Stimulated activated effector memory CD8-positive, alpha-beta T cell treated with anti-CD3 and anti-CD28 coated beads, Interleukin-12 subunit alpha, Interleukin-12 subunit beta, amount 100 ng/mL, for 72 hours (primary cell): Measurements from ENCODE around the gene HCRTR1.
A peak's percentile ranks its signal among the peaks of the same experiment; 100 is the strongest.

ENCODE experiments used
- ATAC-seq: fragments of 150-1000 bp; cut with Tn5 transposase; 2 replicates; pipeline ENCODE4 v1.10.0; 2021
- DNase-seq, 2 donors: peaks; one replicate each; pipeline ENCODE4 v3.0.0; 2021 to 2022; ENCODE audit warnings: low spot score in 2 of 2
- H3K27ac Mint-ChIP-seq: one replicate; pipeline ENCODE4 v1.8.0; 2022; ENCODE audit warnings: mild to moderate bottlenecking, mixed read lengths
- H3K36me3 Mint-ChIP-seq: one replicate; pipeline ENCODE4 v1.8.0; 2022; ENCODE audit warnings: mild to moderate bottlenecking, mixed read lengths
- H3K4me1 Mint-ChIP-seq: one replicate; pipeline ENCODE4 v1.8.0; 2022; ENCODE audit warnings: mixed read lengths
- H3K4me3 Mint-ChIP-seq: one replicate; pipeline ENCODE4 v1.8.0; 2022; ENCODE audit warnings: mild to moderate bottlenecking, mixed read lengths
- H3K9me3 Mint-ChIP-seq: one replicate; pipeline ENCODE4 v1.8.0; 2022; ENCODE audit warnings: mixed read lengths

HCRTR1 gene

GRCh38 chr1:31617218-31617915 is at the start of gene HCRTR1:
HCRTR1 (plus strand) TSS chr1:31617689; CDS start chr1:31619193, 1,504 bp downstream.
- Mint-ChIP-seq H3K36me3 (no peaks in the 10 kb centered on the region), H3K27ac (no peak within 1 kb of the TSS), H3K4me3 (peak within 1 kb of the TSS; percentile 64)

GRCh38 chr1:31567956-31568570 is 49.4 kb upstream of the HCRTR1 start:
- Mint-ChIP-seq H3K36me3 (no peaks in the 10 kb centered on the region), H3K9me3 (no peaks in the 10 kb centered on the region), H3K4me1 (no peaks in the 10 kb centered on the region), H3K27ac (no peak overlapping the region), H3K4me3 (no peak overlapping the region)
- ATAC-seq (no peak), DNase-seq (no peak)

More at GRCh38 chr1:31617218-31617915, at the start of gene HCRTR1:
- H3K4me1 Mint-ChIP-seq, result peaks cover 6% of the 10 kb centered on the region
- ATAC-seq (no peak), DNase-seq (no peak)
- no peaks in the 10 kb centered on the region for H3K9me3 Mint-ChIP-seq

- H3K27ac Mint-ChIP-seq, result no peak overlapping the region
- no peak overlapping the region for H3K4me3 Mint-ChIP-seq
Measured at GRCh38 chr1:31568895-31569595, 48.4 kb upstream of the HCRTR1 start.

DNA sequence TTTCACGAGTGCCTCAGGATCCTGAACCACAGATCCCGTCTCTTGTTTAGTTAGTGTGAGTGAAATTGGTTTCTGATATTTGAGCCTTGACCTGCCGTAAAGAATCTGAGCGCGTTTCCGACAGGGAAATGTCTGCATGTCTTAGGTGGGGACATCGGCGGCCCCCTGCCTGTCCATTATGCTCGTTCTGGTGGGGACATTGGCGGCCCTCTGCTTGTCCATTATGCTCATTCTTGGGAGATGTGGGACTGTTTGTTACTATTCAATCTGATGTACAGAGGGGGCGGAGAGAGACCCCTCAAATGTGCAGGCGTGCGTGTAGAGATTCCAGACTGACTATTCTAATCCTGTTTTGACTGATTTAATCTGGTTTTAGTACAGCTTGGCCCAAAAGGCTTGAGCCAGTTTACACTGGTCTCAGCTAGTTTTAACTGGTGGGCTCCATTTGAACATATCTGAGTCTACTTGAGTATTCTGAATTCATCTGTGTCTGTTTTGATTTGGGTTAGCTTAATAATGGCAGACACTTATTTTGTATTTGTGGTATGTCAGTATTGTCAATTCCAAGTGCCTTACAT is 47.8 kb upstream of the HCRTR1 start:
- H3K27ac Mint-ChIP-seq, result no peak overlapping the region
- no peak overlapping the region for H3K4me3 Mint-ChIP-seq
- peaks cover 5% of the 10 kb centered on the region for H3K4me1 Mint-ChIP-seq
- ATAC-seq (no peak), DNase-seq (no peak)
- no peaks in the 10 kb centered on the region for H3K9me3 Mint-ChIP-seq
- H3K36me3 Mint-ChIP-seq, result no peaks in the 10 kb centered on the region

More at GRCh38 chr1:31568895-31569595, 48.4 kb upstream of the HCRTR1 start:
- H3K4me1 Mint-ChIP-seq, result peaks cover 1% of the 10 kb centered on the region
- no peaks in the 10 kb centered on the region for H3K36me3 Mint-ChIP-seq
- ATAC-seq, result no peak
- no peak for DNase-seq
- H3K9me3 Mint-ChIP-seq, result no peaks in the 10 kb centered on the region

DNA sequence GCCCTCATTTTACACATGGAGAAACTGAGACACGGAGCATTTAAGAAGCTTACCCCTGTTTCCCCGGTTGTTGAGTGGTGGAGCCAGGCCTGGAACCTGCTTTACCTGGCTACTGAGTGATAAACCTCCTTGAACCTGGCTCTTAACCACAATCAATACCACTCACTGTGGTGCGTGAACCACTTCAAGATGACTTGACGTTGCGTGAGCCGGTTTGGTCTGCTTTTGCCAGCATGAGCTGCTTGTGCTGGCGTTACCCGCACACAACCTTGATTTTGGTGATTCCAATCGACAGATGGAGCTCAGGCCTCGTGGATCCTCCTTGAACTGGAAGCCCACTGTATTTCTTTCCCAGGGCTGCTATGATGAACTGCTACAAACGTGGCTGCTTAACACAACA is 47.3 kb upstream of the HCRTR1 start:
- Mint-ChIP-seq H3K36me3 (no peaks in the 10 kb centered on the region), H3K9me3 (no peaks in the 10 kb centered on the region), H3K27ac (peak overlapping the region; percentile 0), H3K4me1 (peaks cover 5% of the 10 kb centered on the region), H3K4me3 (no peak overlapping the region)
- no peak for ATAC-seq
- no peak for DNase-seq

DNA sequence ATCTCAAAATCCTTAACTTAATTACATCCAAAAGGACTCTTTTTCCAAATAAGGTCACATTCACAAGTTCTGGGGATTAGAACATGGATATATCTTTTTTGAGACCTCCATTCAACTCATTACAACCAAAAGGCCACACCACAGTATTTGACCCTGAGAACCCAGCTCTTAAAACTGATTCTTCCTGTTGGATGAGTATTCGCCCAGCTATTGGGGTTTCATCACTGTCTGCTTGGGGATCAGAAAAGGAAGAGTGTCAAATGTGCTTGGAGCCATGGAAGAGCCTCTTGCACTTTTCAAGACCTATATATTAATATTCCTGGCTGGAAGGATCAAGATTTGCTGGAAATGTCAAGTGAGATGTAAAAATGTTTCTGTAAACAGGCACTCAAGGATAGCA is 46.6 kb upstream of the HCRTR1 start:
- H3K9me3 Mint-ChIP-seq, result no peaks in the 10 kb centered on the region
- peaks cover 5% of the 10 kb centered on the region for H3K4me1 Mint-ChIP-seq
- DNase-seq (no peak), ATAC-seq (no peak)
- peak overlapping the region; percentile 0 for H3K27ac Mint-ChIP-seq
- no peak overlapping the region for H3K4me3 Mint-ChIP-seq
- no peaks in the 10 kb centered on the region for H3K36me3 Mint-ChIP-seq

DNA sequence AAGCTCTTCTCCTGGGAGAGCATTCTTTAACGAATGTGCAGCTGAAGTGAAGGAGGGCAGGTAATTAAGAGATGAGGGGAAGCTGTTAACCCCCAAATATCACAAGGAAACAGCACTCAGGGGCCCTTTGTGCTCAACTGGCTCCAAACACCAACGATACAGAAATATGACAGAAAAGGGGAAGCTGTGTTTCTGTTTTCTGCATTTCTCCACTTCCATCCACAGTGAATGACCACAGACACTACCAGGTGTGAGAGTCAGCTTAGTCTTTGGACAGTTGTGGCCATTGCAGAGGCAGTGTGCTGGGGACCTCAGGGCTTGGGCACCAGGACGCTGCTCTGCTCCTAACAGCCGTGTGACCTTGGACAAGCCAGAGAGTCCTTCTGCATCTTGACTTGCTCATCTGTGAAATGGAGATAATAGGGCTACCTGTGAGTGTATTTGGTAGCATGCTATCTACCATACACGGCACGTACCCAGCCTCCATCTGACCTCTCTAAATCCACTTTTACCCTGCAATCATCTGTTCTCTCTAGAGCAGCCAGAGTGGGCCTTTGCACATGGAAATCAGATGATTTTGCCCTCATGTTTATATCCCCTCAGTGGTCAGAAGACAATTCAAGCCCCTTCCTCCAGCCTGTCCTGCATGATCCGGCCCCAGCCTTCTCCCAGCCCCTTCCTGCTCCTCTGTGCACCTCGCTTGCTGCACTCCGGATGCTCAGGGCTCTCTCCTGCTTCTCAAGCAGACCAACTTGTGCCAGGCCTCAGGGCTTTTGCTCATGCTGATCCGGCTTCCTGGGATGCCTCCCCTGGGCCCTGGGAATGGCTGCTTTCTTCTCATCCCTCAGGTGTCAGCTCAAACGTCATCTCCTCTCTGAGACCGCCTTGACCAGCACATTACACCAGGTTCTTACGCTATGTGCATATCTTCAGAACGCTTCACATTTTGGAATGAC is 45.9 kb upstream of the HCRTR1 start:
- Mint-ChIP-seq H3K27ac (peak overlapping the region; percentile 0), H3K36me3 (no peaks in the 10 kb centered on the region), H3K4me1 (peaks cover 12% of the 10 kb centered on the region), H3K9me3 (no peaks in the 10 kb centered on the region), H3K4me3 (no peak overlapping the region)
- DNase-seq (no peak), ATAC-seq (no peak)

- H3K9me3 Mint-ChIP-seq, result no peaks in the 10 kb centered on the region
- DNase-seq (no peak), ATAC-seq (no peak)
- no peaks in the 10 kb centered on the region for H3K36me3 Mint-ChIP-seq
- H3K4me1 Mint-ChIP-seq, result peaks cover 13% of the 10 kb centered on the region
- no peak overlapping the region for H3K27ac Mint-ChIP-seq
- no peak overlapping the region for H3K4me3 Mint-ChIP-seq
Measured at GRCh38 chr1:31572323-31573104, 45.0 kb upstream of the HCRTR1 start.

- Mint-ChIP-seq H3K27ac (no peak overlapping the region), H3K36me3 (no peaks in the 10 kb centered on the region), H3K9me3 (no peaks in the 10 kb centered on the region), H3K4me1 (peaks cover 13% of the 10 kb centered on the region), H3K4me3 (no peak overlapping the region)
- ATAC-seq (no peak), DNase-seq (no peak)
Measured at GRCh38 chr1:31573261-31573660, 44.2 kb upstream of the HCRTR1 start.

GRCh38 chr1:31574749-31575368 is 42.6 kb upstream of the HCRTR1 start:
- no peaks in the 10 kb centered on the region for H3K36me3 Mint-ChIP-seq
- H3K4me1 Mint-ChIP-seq, result peaks cover 13% of the 10 kb centered on the region
- DNase-seq (no peak), ATAC-seq (no peak)
- H3K27ac Mint-ChIP-seq, result no peak overlapping the region
- H3K9me3 Mint-ChIP-seq, result no peaks in the 10 kb centered on the region
- H3K4me3 Mint-ChIP-seq, result no peak overlapping the region

DNA sequence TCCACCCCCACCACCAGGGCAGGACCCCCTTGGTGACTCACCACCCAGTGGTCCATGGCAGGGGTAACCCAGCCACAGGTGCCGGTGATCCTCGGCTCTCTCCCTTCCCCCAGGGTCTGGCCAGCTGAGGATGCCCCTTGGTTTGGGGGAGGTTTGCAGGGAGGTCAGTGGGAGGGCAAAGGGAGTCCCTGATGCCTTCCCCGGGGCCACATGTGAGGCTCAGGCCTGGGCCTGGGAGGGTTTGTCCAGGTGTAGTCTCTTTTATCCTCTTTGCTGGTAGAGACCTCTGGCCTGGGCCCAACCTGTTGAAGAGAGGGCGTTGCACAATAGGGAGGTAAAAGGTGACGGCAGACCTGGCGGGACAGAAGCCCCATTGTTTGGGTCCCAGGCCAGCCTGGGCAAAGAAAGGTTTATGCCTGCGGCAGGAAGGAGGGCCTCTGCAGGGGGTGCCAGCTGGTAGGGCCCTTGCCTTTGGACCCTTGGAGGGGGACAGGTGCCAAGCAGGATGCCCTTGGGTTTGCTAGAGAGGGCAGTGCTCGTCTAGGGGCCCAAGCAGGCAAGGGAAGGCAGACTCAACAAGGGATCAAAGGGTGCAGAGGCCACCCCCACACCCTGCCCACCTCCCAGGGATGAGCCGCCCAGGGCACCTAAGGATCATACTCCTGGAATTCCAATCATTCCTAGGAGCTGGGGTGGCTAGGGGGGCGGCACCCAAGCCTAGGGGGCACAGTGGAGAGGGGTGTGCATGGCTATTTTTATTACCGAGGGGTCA is 41.9 kb upstream of the HCRTR1 start:
- DNase-seq, result no peak
- Mint-ChIP-seq H3K36me3 (no peaks in the 10 kb centered on the region), H3K9me3 (no peaks in the 10 kb centered on the region), H3K4me3 (no peak overlapping the region), H3K27ac (no peak overlapping the region), H3K4me1 (peaks cover 13% of the 10 kb centered on the region)
- ATAC-seq, result no peak

- H3K9me3 Mint-ChIP-seq, result no peaks in the 10 kb centered on the region
- H3K4me3 Mint-ChIP-seq, result no peak within 1 kb of the TSS
- H3K4me1 Mint-ChIP-seq, result peaks cover 13% of the 10 kb centered on the region
- H3K36me3 Mint-ChIP-seq, result no peaks in the 10 kb centered on the region
- DNase-seq (no peak), ATAC-seq (peak; percentile 17)
- no peak within 1 kb of the TSS for H3K27ac Mint-ChIP-seq
Measured at GRCh38 chr1:31576201-31576669, 41.3 kb upstream of the HCRTR1 start, which contains the start of gene TINAGL1. TINAGL1 (plus strand) TSS chr1:31576515; CDS start chr1:31577149, 634 bp downstream.
